Spinal cord (tissue), 10 donors: ENCODE results near the gene TSHZ2. TPM values are rescaled to one million over a fixed set of nuclear protein-coding genes. Genes with fewer than 3 reads are reported as not detected.

Experiments
- DNase-seq, 6 donors: peaks; one replicate each; pipeline versions ENCODE4 v3.0.0 to v3.0.0-alpha.2; 2013 to 2015; ENCODE audit warnings: low spot score in 6 of 6, low read depth in 4 of 6
- H3K27ac ChIP-seq: one replicate; pipeline ENCODE4 v1.5.1; 2013; ENCODE audit warnings: low read depth, low read length, control low read depth
- H3K27me3 ChIP-seq: one replicate; pipeline ENCODE4 v1.6.1; 2013; ENCODE audit warnings: low read length; ENCODE audit not compliant: control insufficient read depth, insufficient read depth
- H3K36me3 ChIP-seq: one replicate; pipeline ENCODE4 v1.6.1; 2013; ENCODE audit warnings: low read length; ENCODE audit not compliant: control insufficient read depth, insufficient read depth
- H3K4me1 ChIP-seq: one replicate; pipeline ENCODE4 v1.6.1; 2013; ENCODE audit warnings: low read length; ENCODE audit not compliant: control insufficient read depth, insufficient read depth
- H3K4me3 ChIP-seq: one replicate; pipeline ENCODE4 v1.5.1; 2013; ENCODE audit warnings: low read depth, low read length, control low read depth
- H3K9me3 ChIP-seq: one replicate; pipeline ENCODE4 v1.6.1; 2013; ENCODE audit warnings: low read length; ENCODE audit not compliant: control insufficient read depth, insufficient read depth
- WGBS: methylation state at CpG from one replicate; pipeline ENCODE4 v1.1.5; 2013; ENCODE audit warnings: missing lambda C conversion rate; ENCODE audit not compliant: insufficient coverage; 5-methylcytosine and 5-hydroxymethylcytosine counted together
- polyA plus RNA-seq, 2 donors: library from polyadenylated mRNA; unstranded; fragments of 120-200 nt; gene quantifications; one replicate each; pipeline ENCODE4 v1.2.1, GENCODE V29; 2013; ENCODE audit not compliant: insufficient read length in 2 of 2
- total RNA-seq, 2 donors: library from RNA; depleted of rRNA in 1 of 2; stranded (reverse); fragments of 120-200 nt in 1 of 2; fragments of >200 nt in 1 of 2; gene quantifications; one replicate each; pipeline versions ENCODE4 v1.2.3 to v1.2.4, GENCODE V29; 2013 to 2014
- donor health status: healthy.

The TSHZ2 gene
- total and polyA plus RNA-seq, 4 donors: 11.8 to 33.0 (median 25.7) TPM

DNA sequence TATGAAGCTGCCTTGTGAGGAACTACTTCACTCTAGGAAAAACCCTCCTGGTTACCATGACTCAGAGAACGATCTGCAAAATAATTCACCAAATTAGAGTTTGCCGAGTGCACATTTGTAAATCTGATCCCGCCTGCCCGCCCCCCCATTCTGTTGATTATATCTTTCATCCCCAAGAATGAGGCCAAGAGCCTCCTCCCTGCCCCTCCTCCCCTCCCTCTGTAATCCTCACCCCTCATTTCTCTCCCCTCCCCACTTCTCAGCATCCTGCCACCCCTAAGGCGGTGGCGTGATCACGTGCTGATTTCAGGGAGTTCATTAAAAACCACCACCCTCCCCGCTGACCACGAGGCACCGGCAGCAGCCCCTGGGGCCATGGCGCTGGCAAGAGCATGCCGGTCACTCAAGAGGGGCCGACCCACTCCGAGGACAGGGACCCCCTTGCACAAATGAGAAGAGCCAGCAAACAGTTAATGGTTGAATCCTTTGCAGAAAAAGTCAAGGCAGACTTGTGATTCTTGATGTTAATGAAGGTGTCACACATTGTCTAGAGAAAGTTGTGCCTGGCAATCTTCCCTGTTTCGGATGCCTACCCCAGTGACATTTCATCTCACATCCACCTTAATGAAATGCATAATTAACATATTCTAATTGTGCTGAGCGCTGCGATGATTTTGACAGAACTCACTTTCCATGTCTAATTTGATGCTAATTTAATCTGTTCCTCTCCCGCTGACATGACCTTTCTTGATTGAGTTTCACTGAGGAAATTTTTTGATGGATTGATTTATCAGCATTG is 373.6 kb downstream of the TSHZ2 start:
- WGBS: 62% methylated on average over 16 of the region's 18 CpGs
- Histone ChIP-seq H3K9me3 (peaks cover 2% of the 10 kb centered on the region), H3K4me1 (peaks cover 4% of the 10 kb centered on the region), H3K27me3 (no peaks in the 10 kb centered on the region), H3K36me3 (no peaks in the 10 kb centered on the region), H3K4me3 (no peak overlapping the region), H3K27ac (no peak overlapping the region)
- DNase-seq: peak in 2 of 6 donors; percentile 44 to 45

DNA sequence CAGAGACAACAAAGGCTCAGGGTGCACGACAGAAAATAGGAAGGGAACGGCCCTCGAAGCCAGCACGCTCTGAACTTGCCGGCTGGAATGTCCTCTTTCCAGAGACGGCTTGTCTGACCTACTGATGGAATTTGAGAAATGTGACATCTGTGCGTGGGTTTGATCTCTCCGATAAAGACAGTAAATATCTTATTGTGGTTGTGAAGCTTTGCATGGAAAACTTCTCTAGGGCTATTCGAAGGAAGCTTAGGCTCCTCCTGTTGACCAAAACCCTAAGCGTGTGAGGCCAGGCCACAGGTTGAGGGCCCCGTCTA is 374.1 kb downstream of the TSHZ2 start:
- Histone ChIP-seq H3K27ac (no peak overlapping the region), H3K27me3 (no peaks in the 10 kb centered on the region), H3K4me1 (peaks cover 4% of the 10 kb centered on the region), H3K9me3 (peaks cover 2% of the 10 kb centered on the region), H3K4me3 (no peak overlapping the region), H3K36me3 (no peaks in the 10 kb centered on the region)
- no peak for DNase-seq
- 57% methylated on average over 9 of the region's 11 CpGs for WGBS

DNA sequence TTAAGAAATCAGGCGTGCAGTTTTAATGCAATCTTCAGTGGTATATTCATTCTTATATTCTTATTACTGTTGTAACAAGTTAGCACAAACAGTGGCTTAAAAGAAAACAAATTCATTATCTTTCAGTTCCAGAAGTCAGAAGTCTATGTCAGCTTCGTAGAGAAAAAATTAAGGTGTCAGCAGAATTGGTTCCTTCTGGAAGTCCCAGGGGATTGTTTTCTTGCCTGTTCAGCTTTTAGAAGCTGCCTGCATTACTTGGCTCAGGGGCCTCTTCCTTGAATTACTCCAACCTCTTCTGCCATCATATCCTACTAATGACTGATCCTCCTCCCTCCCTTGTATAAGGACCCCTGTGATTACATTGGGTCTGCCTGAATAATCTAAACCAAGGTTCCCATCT is 377.6 kb downstream of the TSHZ2 start:
- Histone ChIP-seq H3K4me1 (peaks cover 4% of the 10 kb centered on the region), H3K9me3 (peaks cover 2% of the 10 kb centered on the region), H3K27ac (no peak overlapping the region), H3K36me3 (no peaks in the 10 kb centered on the region), H3K4me3 (no peak overlapping the region), H3K27me3 (no peaks in the 10 kb centered on the region)
- no peak for DNase-seq
- 75% methylated on average over 1 of the region's 2 CpGs for WGBS

DNA sequence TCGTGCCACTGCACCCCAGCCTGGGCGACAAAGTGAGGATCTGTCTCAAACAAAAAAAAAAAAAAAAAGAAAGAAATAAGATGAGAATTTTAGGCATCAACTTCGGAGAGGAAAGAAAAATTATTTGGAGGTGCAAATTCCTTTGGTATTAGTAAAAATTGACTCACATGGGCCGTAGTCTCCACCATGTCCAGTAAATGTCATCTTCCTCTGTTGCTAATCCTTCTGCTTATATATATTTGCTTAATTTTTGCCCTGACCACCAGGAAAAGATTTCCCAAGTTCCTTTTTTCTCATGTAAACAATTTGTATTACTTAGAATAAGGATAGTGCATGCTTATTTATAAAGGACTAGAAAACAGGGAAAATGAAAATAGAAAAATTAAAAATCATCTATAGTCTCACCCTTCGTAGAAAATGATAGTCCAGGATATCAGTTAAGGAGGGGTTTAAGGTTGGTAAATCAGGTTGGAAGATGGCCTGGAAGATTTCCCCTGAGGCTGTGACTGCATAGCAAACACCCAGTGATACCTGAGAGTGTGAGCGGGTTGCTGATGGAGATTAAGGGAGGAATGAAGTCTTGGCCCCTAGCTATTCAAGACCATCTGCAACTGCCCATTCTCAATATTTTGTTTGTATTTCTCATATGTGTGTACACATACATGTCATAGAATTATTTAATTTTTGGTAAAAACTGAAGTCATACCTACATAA is 380.7 kb downstream of the TSHZ2 start:
- peaks cover 6% of the 10 kb centered on the region for H3K9me3 ChIP-seq
- no peak for DNase-seq
- no peaks in the 10 kb centered on the region for H3K36me3 ChIP-seq
- H3K4me1 ChIP-seq: no peaks in the 10 kb centered on the region
- H3K27ac ChIP-seq: no peak overlapping the region
- no peak overlapping the region for H3K4me3 ChIP-seq
- H3K27me3 ChIP-seq: no peaks in the 10 kb centered on the region
- WGBS: 83% methylated on average over 2 of the region's 6 CpGs

DNA sequence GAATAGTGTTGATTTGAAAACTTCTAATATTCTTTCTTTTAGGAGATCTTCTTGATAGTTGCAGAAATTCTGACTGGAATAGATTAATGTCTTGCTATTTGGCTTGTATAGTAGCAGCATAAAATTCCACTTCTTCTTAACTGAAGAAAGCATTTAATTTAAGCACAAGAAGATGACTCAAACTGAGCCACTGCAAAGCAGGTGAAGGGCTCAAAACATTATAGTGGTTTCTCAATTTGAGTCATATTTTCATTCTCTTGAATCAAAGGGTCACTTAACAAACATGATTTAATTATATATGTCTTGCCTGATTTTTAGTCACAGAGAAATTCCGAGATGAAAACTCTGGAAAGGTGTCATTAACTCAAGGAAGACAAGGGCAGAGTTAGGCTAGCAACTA is 382.2 kb downstream of the TSHZ2 start:
- DNase-seq: no peak
- H3K4me3 ChIP-seq: no peak overlapping the region
- H3K4me1 ChIP-seq: no peaks in the 10 kb centered on the region
- no CpG with 5 or more reads among the region's 1 CpG for WGBS
- H3K36me3 ChIP-seq: no peaks in the 10 kb centered on the region
- H3K27me3 ChIP-seq: no peaks in the 10 kb centered on the region
- H3K9me3 ChIP-seq: peaks cover 6% of the 10 kb centered on the region
- no peak overlapping the region for H3K27ac ChIP-seq

DNA sequence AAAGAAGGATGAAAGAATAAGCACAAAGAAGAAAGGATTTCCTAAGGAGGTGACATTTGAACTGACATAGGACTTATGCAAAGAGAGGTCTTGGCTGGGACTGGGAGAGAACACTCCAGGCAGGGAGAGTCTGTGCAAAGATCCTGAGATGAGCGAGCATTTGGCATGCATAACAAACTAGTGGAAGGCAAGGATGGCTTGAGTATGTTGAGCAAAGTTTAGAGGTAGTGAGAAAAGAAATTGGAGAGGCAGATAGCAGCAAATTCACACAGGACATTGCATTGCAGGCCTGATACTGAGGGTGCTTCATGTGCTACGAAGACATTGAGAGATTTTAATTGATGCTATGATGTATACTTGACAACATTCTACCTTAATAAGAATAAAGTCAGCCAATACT is 383.6 kb downstream of the TSHZ2 start:
- H3K27ac ChIP-seq: no peak overlapping the region
- no peaks in the 10 kb centered on the region for H3K4me1 ChIP-seq
- no peak overlapping the region for H3K4me3 ChIP-seq
- no peaks in the 10 kb centered on the region for H3K36me3 ChIP-seq
- 100% methylated on average over 1 of the region's 2 CpGs for WGBS
- peaks cover 4% of the 10 kb centered on the region for H3K9me3 ChIP-seq
- no peak for DNase-seq
- no peaks in the 10 kb centered on the region for H3K27me3 ChIP-seq

DNA sequence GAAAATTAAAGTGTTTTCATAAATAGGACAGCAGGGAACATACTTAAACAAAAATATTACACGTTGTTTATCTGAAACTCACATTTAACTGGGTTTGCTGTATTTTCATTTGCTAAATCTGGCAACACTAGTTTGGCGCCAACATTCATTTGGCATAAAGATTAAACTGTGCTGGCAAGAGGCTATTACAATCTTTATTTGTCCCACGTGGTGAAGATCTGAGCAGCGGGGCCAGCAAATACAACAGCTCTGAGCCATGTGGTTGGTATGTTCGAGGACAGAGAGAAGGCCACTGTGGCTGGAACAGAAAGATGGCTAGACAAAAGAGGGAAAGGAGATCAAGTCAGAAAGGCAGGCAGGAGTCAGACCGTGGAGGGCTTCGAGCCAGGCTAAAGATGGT is 387.3 kb downstream of the TSHZ2 start:
- H3K4me3 ChIP-seq: no peak overlapping the region
- H3K9me3 ChIP-seq: peaks cover 4% of the 10 kb centered on the region
- 77% methylated on average over 6 of the region's 7 CpGs for WGBS
- peaks cover 5% of the 10 kb centered on the region for H3K4me1 ChIP-seq
- H3K36me3 ChIP-seq: no peaks in the 10 kb centered on the region
- no peaks in the 10 kb centered on the region for H3K27me3 ChIP-seq
- H3K27ac ChIP-seq: no peak overlapping the region
- DNase-seq: peak in 2 of 6 donors; percentile 62 to 75

DNA sequence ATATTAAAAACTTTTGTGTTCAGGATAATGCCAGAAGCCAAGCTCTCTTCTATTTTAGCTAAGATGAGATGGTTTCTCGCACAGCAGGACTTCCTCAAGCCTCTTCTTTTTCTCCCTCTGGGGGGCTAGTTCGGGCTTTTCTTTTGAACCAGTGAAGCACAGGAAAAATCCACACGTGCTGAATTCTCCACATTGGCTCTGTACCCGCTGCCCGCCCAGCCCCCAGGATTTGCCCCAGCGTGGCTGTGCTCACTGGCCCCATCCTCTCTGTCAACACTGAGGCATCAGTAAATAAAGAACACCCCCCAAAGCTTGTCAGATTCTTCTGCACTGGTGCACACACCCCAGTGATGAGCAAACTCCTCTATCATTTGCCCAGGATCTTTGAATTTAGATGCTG is 388.7 kb downstream of the TSHZ2 start:
- H3K27me3 ChIP-seq: no peaks in the 10 kb centered on the region
- no peak overlapping the region for H3K27ac ChIP-seq
- peaks cover 5% of the 10 kb centered on the region for H3K4me1 ChIP-seq
- H3K4me3 ChIP-seq: no peak overlapping the region
- H3K9me3 ChIP-seq: peaks cover 4% of the 10 kb centered on the region
- WGBS: 24% methylated on average over 6 of the region's 6 CpGs
- DNase-seq: peak in 1 of 6 donors; percentile 22
- no peaks in the 10 kb centered on the region for H3K36me3 ChIP-seq

DNA sequence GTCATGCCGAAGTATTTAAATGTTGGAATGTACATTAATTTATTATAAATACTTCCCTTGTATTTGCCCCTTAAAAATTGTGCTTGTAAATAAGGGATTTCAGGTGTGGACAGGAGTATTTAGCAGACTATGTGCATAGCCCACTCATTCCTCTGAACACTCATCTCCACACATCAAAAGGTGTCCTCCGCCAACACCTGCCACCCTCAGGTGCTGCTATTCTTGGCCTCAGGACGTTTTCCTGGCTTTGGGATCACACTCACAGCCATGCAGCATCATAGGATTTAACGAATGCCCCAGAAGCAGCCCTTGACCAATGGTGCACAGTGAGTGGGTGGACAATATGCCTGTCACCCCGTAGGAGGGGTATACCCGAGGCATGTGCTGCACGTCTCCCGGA is 390.6 kb downstream of the TSHZ2 start:
- no peaks in the 10 kb centered on the region for H3K36me3 ChIP-seq
- no peak overlapping the region for H3K4me3 ChIP-seq
- WGBS: 90% methylated on average over 7 of the region's 8 CpGs
- H3K9me3 ChIP-seq: no peaks in the 10 kb centered on the region
- no peak overlapping the region for H3K27ac ChIP-seq
- peaks cover 4% of the 10 kb centered on the region for H3K27me3 ChIP-seq
- no peak for DNase-seq
- H3K4me1 ChIP-seq: peaks cover 5% of the 10 kb centered on the region

DNA sequence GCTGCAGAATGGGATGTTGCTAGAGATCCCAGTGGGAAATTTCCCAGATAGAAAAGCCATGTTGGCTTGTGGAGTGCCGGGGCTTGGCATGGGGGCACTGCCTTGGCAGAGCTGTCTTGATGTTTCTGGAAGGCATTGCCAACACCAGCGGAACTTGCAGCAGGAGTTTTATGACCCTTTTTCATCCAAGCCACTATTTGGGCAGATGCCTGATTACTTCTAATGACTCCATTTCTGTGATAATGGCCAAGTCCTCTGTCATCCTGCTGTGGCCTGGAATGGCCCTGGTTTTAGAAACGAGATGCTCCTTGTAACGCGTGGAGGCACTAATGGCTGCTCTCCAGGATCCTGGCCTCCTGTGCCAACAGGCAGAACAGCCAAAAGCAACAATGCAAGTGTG is 392.5 kb downstream of the TSHZ2 start:
- H3K27ac ChIP-seq: no peak overlapping the region
- H3K4me3 ChIP-seq: no peak overlapping the region
- H3K4me1 ChIP-seq: peaks cover 5% of the 10 kb centered on the region
- H3K27me3 ChIP-seq: peaks cover 4% of the 10 kb centered on the region
- DNase-seq: peak; percentile 70 to 94 (median 78)
- 30% methylated on average over 5 of the region's 5 CpGs for WGBS
- no peaks in the 10 kb centered on the region for H3K9me3 ChIP-seq
- no peaks in the 10 kb centered on the region for H3K36me3 ChIP-seq
